Measurements from ENCODE around the gene ADCY2. TPM values are rescaled to one million over a fixed set of nuclear protein-coding genes. Genes with fewer than 3 reads are reported as not detected.

The ADCY2 gene
- total and polyA plus RNA-seq, 2 experiments from 2014 or later: 23.8 to 74.9 TPM

- Mint-ChIP-seq H3K27me3 (ENCODE audit: insufficient read depth, low read depth, poor library complexity) (no peaks in the 10 kb centered on the region), H3K4me3 (no peak overlapping the region), H3K36me3 (ENCODE audit: low read depth) (peaks cover 24% of the 10 kb centered on the region), H3K27ac (no peak overlapping the region), H3K4me1 (no peaks in the 10 kb centered on the region), H3K9me3 (peaks cover 11% of the 10 kb centered on the region)
- Histone ChIP-seq H3K36me3 (ENCODE audit: insufficient read depth) (peaks cover 7% of the 10 kb centered on the region; the same call in 1 of the 2 replicates), H3K4me2 (no peak overlapping the region), H3K4me1 (ENCODE audit: insufficient read depth) (peaks cover 5% of the 10 kb centered on the region; the same call in 1 of the 2 replicates), H3K27me3 (ENCODE audit: insufficient read depth) (no peaks in the 10 kb centered on the region), H4K20me1 (replicated peaks; ENCODE audit: insufficient read depth) (no peaks in the 10 kb centered on the region; the same call in 1 of the 2 replicates), H3K27ac (ENCODE audit: low read depth) (0 out of 2 replicates have a peak overlapping the region, but pooled peaks have one; percentile 27), H3K4me3 (no peak overlapping the region), H2AFZ (no peak overlapping the region), H3K79me2 (replicated peaks; ENCODE audit: insufficient read depth) (peaks cover 63% of the 10 kb centered on the region), H3K9me2 (ENCODE audit: insufficient read depth) (no peaks in the 10 kb centered on the region), H3F3A (replicated peaks; ENCODE audit: low read depth) (no peaks in the 10 kb centered on the region)
- peak; percentile 43 for ATAC-seq
- no peak for DNase-seq (ENCODE audit: low spot score)
- TF ChIP-seq REST (IDR thresholded peaks at IDR 0.05; ENCODE audit: unreplicated experiment) (no peak), NANOG (IDR thresholded peaks at IDR 0.05; ENCODE audit: borderline replicate concordance) (no peak)
Measured at GRCh38 chr5:7673658-7674057, 277.7 kb downstream of the ADCY2 start.

GRCh38 chr5:7676455-7676854 is 280.5 kb downstream of the ADCY2 start:
- H3K36me3 ChIP-seq (ENCODE audit: insufficient read depth): no peaks in the 10 kb centered on the region
- no peaks in the 10 kb centered on the region for H3K27me3 ChIP-seq (ENCODE audit: insufficient read depth)
- Mint-ChIP-seq H3K27me3 (ENCODE audit: insufficient read depth, low read depth, poor library complexity) (peaks cover 2% of the 10 kb centered on the region), H3K9me3 (no peaks in the 10 kb centered on the region), H3K27ac (no peak overlapping the region), H3K4me1 (peaks cover 8% of the 10 kb centered on the region; the same call in 2 of the 3 replicates), H3K4me3 (no peak overlapping the region), H3K36me3 (ENCODE audit: low read depth) (peaks cover 2% of the 10 kb centered on the region; the same call in 1 of the 3 replicates)
- H3K4me2 ChIP-seq: no peak overlapping the region
- H3K9me2 ChIP-seq (ENCODE audit: insufficient read depth): no peaks in the 10 kb centered on the region
- no peak overlapping the region for H3K4me3 ChIP-seq
- no peaks in the 10 kb centered on the region; the same call in none of the 2 replicates for H4K20me1 ChIP-seq (replicated peaks; ENCODE audit: insufficient read depth)
- ATAC-seq: no peak
- H3F3A ChIP-seq (replicated peaks; ENCODE audit: low read depth): no peaks in the 10 kb centered on the region
- peaks cover 5% of the 10 kb centered on the region; the same call in 1 of the 2 replicates for H3K4me1 ChIP-seq (ENCODE audit: insufficient read depth)
- no peak overlapping the region for H3K27ac ChIP-seq (ENCODE audit: low read depth)
- H2AFZ ChIP-seq: no peak overlapping the region
- H3K79me2 ChIP-seq (replicated peaks; ENCODE audit: insufficient read depth): peaks cover 53% of the 10 kb centered on the region
- no peak for DNase-seq (ENCODE audit: low spot score)
- TF ChIP-seq NANOG (IDR thresholded peaks at IDR 0.05; ENCODE audit: borderline replicate concordance) (no peak), REST (IDR thresholded peaks at IDR 0.05; ENCODE audit: unreplicated experiment) (no peak), EZH2 (IDR thresholded peaks at IDR 0.05; ENCODE audit: low read depth, unreplicated experiment) (no peak), ZNF331 (CRISPR knock-in tag; IDR thresholded peaks at IDR 0.05; ENCODE audit: low read depth) (no peak), JUNB (IDR thresholded peaks at IDR 0.05; ENCODE audit: unreplicated experiment) (no peak), POLR2AphosphoS5 (IDR thresholded peaks at IDR 0.05; ENCODE audit: low read depth) (no peak), CREB1 (CRISPR knock-in tag; IDR thresholded peaks at IDR 0.05; ENCODE audit: low read depth) (no peak)
- TF ChIP-seq, protein P1, sequence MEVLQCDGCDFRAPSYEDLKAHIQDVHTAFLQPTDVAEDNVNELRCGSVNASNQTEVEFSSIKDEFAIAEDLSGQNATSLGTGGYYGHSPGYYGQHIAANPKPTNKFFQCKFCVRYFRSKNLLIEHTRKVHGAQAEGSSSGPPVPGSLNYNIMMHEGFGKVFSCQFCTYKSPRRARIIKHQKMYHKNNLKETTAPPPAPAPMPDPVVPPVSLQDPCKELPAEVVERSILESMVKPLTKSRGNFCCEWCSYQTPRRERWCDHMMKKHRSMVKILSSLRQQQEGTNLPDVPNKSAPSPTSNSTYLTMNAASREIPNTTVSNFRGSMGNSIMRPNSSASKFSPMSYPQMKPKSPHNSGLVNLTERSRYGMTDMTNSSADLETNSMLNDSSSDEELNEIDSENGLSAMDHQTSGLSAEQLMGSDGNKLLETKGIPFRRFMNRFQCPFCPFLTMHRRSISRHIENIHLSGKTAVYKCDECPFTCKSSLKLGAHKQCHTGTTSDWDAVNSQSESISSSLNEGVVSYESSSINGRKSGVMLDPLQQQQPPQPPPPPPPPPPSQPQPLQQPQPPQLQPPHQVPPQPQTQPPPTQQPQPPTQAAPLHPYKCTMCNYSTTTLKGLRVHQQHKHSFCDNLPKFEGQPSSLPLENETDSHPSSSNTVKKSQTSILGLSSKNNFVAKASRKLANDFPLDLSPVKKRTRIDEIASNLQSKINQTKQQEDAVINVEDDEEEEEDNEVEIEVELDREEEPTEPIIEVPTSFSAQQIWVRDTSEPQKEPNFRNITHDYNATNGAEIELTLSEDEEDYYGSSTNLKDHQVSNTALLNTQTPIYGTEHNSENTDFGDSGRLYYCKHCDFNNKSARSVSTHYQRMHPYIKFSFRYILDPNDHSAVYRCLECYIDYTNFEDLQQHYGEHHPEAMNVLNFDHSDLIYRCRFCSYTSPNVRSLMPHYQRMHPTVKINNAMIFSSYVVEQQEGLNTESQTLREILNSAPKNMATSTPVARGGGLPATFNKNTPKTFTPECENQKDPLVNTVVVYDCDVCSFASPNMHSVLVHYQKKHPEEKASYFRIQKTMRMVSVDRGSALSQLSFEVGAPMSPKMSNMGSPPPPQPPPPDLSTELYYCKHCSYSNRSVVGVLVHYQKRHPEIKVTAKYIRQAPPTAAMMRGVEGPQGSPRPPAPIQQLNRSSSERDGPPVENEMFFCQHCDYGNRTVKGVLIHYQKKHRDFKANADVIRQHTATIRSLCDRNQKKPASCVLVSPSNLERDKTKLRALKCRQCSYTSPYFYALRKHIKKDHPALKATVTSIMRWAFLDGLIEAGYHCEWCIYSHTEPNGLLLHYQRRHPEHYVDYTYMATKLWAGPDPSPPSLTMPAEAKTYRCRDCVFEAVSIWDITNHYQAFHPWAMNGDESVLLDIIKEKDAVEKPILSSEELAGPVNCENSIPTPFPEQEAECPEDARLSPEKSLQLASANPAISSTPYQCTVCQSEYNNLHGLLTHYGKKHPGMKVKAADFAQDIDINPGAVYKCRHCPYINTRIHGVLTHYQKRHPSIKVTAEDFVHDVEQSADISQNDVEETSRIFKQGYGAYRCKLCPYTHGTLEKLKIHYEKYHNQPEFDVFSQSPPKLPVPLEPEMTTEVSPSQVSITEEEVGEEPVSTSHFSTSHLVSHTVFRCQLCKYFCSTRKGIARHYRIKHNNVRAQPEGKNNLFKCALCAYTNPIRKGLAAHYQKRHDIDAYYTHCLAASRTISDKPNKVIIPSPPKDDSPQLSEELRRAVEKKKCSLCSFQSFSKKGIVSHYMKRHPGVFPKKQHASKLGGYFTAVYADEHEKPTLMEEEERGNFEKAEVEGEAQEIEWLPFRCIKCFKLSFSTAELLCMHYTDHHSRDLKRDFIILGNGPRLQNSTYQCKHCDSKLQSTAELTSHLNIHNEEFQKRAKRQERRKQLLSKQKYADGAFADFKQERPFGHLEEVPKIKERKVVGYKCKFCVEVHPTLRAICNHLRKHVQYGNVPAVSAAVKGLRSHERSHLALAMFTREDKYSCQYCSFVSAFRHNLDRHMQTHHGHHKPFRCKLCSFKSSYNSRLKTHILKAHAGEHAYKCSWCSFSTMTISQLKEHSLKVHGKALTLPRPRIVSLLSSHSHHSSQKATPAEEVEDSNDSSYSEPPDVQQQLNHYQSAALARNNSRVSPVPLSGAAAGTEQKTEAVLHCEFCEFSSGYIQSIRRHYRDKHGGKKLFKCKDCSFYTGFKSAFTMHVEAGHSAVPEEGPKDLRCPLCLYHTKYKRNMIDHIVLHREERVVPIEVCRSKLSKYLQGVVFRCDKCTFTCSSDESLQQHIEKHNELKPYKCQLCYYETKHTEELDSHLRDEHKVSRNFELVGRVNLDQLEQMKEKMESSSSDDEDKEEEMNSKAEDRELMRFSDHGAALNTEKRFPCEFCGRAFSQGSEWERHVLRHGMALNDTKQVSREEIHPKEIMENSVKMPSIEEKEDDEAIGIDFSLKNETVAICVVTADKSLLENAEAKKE (CRISPR knock-in tag; IDR thresholded peaks at IDR 0.05): no peak

Measured in GM23338 (cell line).